Loucy (cell line): ENCODE results near the gene MYH9.

ENCODE experiments used
- H2AFZ ChIP-seq: fragments of 200-600 bp; sonication (generic); 2 replicates; pipeline ENCODE4 v1.6.0; 2016; ENCODE audit warnings: antibody characterized with exemption, mild to moderate bottlenecking, low read length, moderate library complexity
- H3F3A ChIP-seq: fragments of 200-600 bp; 2 replicates; pipeline ENCODE4 v1.6.0; 2016; ENCODE audit warnings: antibody characterized with exemption, low read depth, mild to moderate bottlenecking
- H3K27me3 ChIP-seq: fragments of 200-600 bp; sonication (generic); 2 replicates; pipeline ENCODE4 v1.6.1; 2014; ENCODE audit warnings: low read length, mild to moderate bottlenecking; ENCODE audit not compliant: insufficient read depth, poor library complexity, severe bottlenecking
- H3K36me3 ChIP-seq: fragments of 200-600 bp; sonication (generic); 2 replicates; pipeline ENCODE4 v1.6.1; 2016; ENCODE audit warnings: low read length; ENCODE audit not compliant: insufficient read depth
- H3K4me1 ChIP-seq: fragments of 200-600 bp; sonication (generic); 2 replicates; pipeline ENCODE4 v1.5.1; 2014; ENCODE audit warnings: low read length, mild to moderate bottlenecking; ENCODE audit not compliant: insufficient read depth, poor library complexity, severe bottlenecking
- H3K4me2 ChIP-seq: fragments of 200-600 bp; sonication (generic); 2 replicates; pipeline ENCODE4 v1.6.0; 2014; ENCODE audit warnings: antibody characterized with exemption, low read length, low read depth, mild to moderate bottlenecking; ENCODE audit not compliant: poor library complexity, severe bottlenecking
- H3K4me3 ChIP-seq: fragments of 200-600 bp; sonication (generic); 2 replicates; pipeline ENCODE4 v1.5.1; 2014; ENCODE audit warnings: low read length, mild to moderate bottlenecking, mixed read lengths; ENCODE audit not compliant: poor library complexity, severe bottlenecking
- H3K79me2 ChIP-seq: fragments of 200-600 bp; sonication (generic); 2 replicates; pipeline ENCODE4 v1.6.1; 2014; ENCODE audit warnings: low read length; ENCODE audit not compliant: insufficient read depth
- H3K9ac ChIP-seq: fragments of 200-600 bp; sonication (generic); 2 replicates; pipeline ENCODE4 v1.6.0; 2014; ENCODE audit warnings: mild to moderate bottlenecking, low read depth, low read length, moderate library complexity; ENCODE audit not compliant: poor library complexity, severe bottlenecking
- H3K9me2 ChIP-seq: fragments of 200-600 bp; sonication (generic); replicated peaks from 2 replicates; pipeline ENCODE4 v1.6.1; 2016; ENCODE audit warnings: low read depth, low read length, mixed read lengths
- H3K9me3 ChIP-seq: fragments of 200-600 bp; sonication (generic); 2 replicates; pipeline ENCODE4 v1.6.1; 2014; ENCODE audit warnings: mild to moderate bottlenecking, antibody characterized with exemption, low read length, low read depth; ENCODE audit not compliant: insufficient read depth
- H4K20me1 ChIP-seq: fragments of 200-600 bp; sonication (generic); 2 replicates; pipeline ENCODE4 v1.6.0; 2014; ENCODE audit warnings: antibody characterized with exemption, low read length, mild to moderate bottlenecking; ENCODE audit not compliant: insufficient read depth, poor library complexity, severe bottlenecking
- EZH2phosphoT487 ChIP-seq: fragments of 200-600 bp; IDR thresholded peaks from 2 replicates; pipeline ENCODE4 v1.6.1; 2018; ENCODE audit warnings: antibody characterized with exemption, mild to moderate bottlenecking, moderate library complexity, borderline replicate concordance
- TF ChIP-seq, protein P1 (sequence below): fragments of 200-600 bp; sonication (generic); conservative IDR thresholded peaks from 2 replicates; pipeline ENCODE4 v1.5.1; 2014; ENCODE audit warnings: mild to moderate bottlenecking, antibody characterized with exemption, low read length

The MYH9 gene

DNA sequence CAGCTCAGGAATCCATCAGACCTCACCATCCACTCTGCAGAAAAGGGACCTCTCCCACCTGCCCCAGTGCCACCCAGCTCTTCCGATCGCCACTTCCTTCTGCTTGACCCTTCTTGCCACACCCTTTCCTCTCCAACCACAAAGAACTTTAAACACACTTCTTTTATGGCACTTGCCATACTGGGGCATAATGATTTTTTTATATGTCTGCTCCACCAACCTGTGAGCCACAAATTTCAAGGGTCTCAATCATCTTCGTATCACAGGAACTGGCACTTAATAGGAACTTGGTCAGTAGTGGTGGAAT lies 11.7 kb upstream of the MYH9 start:
- H4K20me1 ChIP-seq, result no peaks in the 10 kb centered on the region
- H3K27me3 ChIP-seq, result no peaks in the 10 kb centered on the region
- no peak overlapping the region for H2AFZ ChIP-seq
- H3K9me2 ChIP-seq, result no peaks in the 10 kb centered on the region
- TF ChIP-seq, protein P1, sequence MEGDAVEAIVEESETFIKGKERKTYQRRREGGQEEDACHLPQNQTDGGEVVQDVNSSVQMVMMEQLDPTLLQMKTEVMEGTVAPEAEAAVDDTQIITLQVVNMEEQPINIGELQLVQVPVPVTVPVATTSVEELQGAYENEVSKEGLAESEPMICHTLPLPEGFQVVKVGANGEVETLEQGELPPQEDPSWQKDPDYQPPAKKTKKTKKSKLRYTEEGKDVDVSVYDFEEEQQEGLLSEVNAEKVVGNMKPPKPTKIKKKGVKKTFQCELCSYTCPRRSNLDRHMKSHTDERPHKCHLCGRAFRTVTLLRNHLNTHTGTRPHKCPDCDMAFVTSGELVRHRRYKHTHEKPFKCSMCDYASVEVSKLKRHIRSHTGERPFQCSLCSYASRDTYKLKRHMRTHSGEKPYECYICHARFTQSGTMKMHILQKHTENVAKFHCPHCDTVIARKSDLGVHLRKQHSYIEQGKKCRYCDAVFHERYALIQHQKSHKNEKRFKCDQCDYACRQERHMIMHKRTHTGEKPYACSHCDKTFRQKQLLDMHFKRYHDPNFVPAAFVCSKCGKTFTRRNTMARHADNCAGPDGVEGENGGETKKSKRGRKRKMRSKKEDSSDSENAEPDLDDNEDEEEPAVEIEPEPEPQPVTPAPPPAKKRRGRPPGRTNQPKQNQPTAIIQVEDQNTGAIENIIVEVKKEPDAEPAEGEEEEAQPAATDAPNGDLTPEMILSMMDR, result no peak
- TF ChIP-seq EZH2phosphoT487, result no peak
- H3K4me3 ChIP-seq, result peak overlapping the region; percentile 14
- H3K4me2 ChIP-seq, result peak overlapping the region; percentile 48
- peaks cover 8% of the 10 kb centered on the region; the same call in 1 of the 2 replicates for H3F3A ChIP-seq
- no peaks in the 10 kb centered on the region for H3K79me2 ChIP-seq
- no peaks in the 10 kb centered on the region for H3K9me3 ChIP-seq
- no peaks in the 10 kb centered on the region for H3K36me3 ChIP-seq
- no peak overlapping the region for H3K9ac ChIP-seq
- peaks cover 49% of the 10 kb centered on the region for H3K4me1 ChIP-seq

DNA sequence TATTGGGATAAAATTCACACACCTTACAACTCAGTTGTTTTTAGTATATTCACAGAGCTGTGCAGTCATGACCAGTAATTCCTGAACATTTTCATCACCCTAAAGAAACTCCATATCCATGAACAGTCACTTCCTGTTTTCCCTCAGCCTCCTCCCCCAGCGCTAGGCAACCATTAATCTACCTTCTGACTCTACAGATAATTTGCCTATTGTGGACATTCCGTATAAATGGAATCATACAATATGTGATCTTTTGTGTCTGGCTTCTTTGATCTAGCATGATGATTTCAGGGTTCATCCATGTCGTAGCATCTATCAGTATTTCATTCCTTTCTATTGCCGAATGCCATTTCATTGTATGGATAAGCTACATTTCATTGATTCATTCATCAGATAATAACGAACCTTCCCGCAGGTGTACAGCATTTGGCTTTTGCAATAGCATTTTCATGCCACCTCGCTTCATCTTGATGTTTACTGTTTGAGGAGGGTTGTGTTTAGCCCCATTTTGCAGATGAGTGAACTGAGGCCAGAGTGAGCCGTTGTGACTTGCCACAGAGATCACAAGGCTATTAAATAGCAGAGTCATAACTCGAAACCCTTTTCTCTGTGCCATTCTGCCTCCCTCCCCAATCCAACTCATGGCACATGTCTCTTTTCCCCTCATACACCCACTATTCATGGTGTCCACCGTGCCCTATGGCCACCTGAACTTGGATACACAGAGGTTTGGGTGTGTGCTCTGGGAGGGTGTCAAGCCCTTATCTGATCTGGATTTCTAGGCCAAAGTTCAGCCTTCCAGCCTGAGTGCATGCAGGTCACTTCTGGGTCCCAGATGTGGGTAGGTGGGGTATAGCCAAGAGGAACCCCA lies 11.1 kb upstream of the MYH9 start:
- H3K36me3 ChIP-seq, result no peaks in the 10 kb centered on the region
- no peaks in the 10 kb centered on the region for H3K79me2 ChIP-seq
- H3K4me2 ChIP-seq, result peak overlapping the region; percentile 48
- no peaks in the 10 kb centered on the region for H3K27me3 ChIP-seq
- peaks cover 46% of the 10 kb centered on the region for H3K4me1 ChIP-seq
- no peaks in the 10 kb centered on the region for H3K9me2 ChIP-seq
- no peaks in the 10 kb centered on the region for H3K9me3 ChIP-seq
- H3K4me3 ChIP-seq, result peak overlapping the region; percentile 14
- H3K9ac ChIP-seq, result no peak overlapping the region
- no peaks in the 10 kb centered on the region for H4K20me1 ChIP-seq
- peaks cover 6% of the 10 kb centered on the region; the same call in 1 of the 2 replicates for H3F3A ChIP-seq
- H2AFZ ChIP-seq, result no peak overlapping the region
- TF ChIP-seq, protein P1, result no peak
- no peak for TF ChIP-seq EZH2phosphoT487

DNA sequence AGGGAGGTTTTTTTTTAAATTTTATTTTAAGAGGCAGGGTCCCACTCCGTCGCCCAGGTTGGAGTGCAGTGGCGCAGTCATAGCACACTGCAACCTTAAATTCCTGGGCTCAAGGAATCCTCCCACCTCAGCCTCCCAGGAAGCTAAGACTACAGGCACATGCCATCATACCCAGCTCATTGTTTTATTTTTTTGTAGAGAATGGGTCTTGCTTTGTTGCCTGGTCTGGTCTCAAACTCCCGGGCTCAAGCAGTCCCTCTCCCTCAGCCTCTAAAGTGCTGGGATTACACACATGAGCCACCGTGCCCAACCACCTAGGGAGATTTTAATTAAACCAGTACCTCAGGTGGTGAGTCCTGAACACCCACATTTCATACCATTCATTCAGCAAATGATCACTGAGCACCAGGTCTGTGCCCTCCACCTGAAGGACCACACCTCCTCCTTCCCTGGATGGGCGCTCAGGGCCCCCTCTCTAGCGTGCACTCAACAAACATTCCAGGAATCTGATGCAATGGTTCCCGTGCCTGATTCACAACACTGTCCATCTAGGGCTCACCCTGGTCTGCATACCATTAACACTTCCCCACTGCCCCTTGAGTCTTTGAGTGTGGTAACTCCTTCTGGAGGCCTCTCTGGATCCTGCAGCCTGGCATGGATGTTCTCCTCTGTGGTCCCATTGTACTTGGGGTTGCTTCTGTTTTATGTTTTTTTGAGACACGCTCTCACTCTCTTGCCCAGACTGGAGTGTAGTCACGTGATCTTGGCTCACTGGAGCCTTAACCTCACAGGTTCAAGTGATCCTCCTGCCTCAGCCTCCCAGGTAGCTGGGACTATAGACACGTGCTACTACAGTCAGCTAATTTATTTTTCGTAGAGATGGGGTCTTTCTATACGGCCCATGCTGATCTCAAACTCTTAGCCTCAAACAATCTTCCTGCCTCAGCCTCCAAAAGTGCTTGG lies 9.6 kb upstream of the MYH9 start:
- no peaks in the 10 kb centered on the region for H3K36me3 ChIP-seq
- peaks cover 46% of the 10 kb centered on the region for H3K4me1 ChIP-seq
- H3K9me3 ChIP-seq, result no peaks in the 10 kb centered on the region
- H3K9ac ChIP-seq, result peak overlapping the region; percentile 47
- peaks cover 6% of the 10 kb centered on the region; the same call in 1 of the 2 replicates for H3F3A ChIP-seq
- no peak overlapping the region for H2AFZ ChIP-seq
- no peaks in the 10 kb centered on the region for H3K79me2 ChIP-seq
- no peak overlapping the region for H3K4me2 ChIP-seq
- no peaks in the 10 kb centered on the region for H4K20me1 ChIP-seq
- no peaks in the 10 kb centered on the region for H3K27me3 ChIP-seq
- no peak for TF ChIP-seq EZH2phosphoT487
- TF ChIP-seq, protein P1, result no peak
- H3K4me3 ChIP-seq, result no peak overlapping the region
- no peaks in the 10 kb centered on the region for H3K9me2 ChIP-seq
